HepG2 (cell line): Measurements from ENCODE around the gene TSPAN15. TPM values are rescaled to one million over a fixed set of nuclear protein-coding genes. Genes with fewer than 3 reads are reported as not detected.
A peak's percentile ranks its signal among the peaks of the same experiment; 100 is the strongest.

Experiments used
- ATF7 ChIP-seq, 2 experiments: fragments of 450-650 bp in 1 of 2; sonication (generic) in 1 of 2; formaldehyde crosslinking in 1 of 2; IDR thresholded peaks; 2 replicates each; pipeline versions ENCODE4 v1.4.0 to v1.6.1; 2016 to 2020; ENCODE audit warnings: antibody characterized with exemption in 1 of 2, mild to moderate bottlenecking in 1 of 2, missing genetic modification reagents in 1 of 2
- BATF2 ChIP-seq: sonication (generic); formaldehyde crosslinking; IDR thresholded peaks from 2 replicates; pipeline ENCODE4 v1.8.0; 2022; ENCODE audit warnings: mild to moderate bottlenecking, missing genetic modification reagents, moderate library complexity
- CHD2 ChIP-seq: IDR thresholded peaks from 2 replicates; pipeline ENCODE4 v1.6.1; 2011; ENCODE audit warnings: low read depth, low read length, improper control_type of control experiment
- GTF3A ChIP-seq: sonication (generic); formaldehyde crosslinking; conservative IDR thresholded peaks from 2 replicates; pipeline ENCODE4 v1.4.0; 2020; ENCODE audit warnings: mild to moderate bottlenecking, missing genetic modification reagents
- HIVEP1 ChIP-seq: sonication (generic); formaldehyde crosslinking; IDR thresholded peaks from 2 replicates; pipeline ENCODE4 v1.4.0; 2020; ENCODE audit warnings: mild to moderate bottlenecking, missing genetic modification reagents
- PRMT3 ChIP-seq: sonication (generic); formaldehyde crosslinking; IDR thresholded peaks from 2 replicates; pipeline ENCODE4 v1.8.1; 2022; ENCODE audit warnings: low read depth, mild to moderate bottlenecking, moderate library complexity, missing genetic modification reagents, borderline replicate concordance
- RFXAP ChIP-seq: sonication (generic); formaldehyde crosslinking; IDR thresholded peaks from 2 replicates; pipeline ENCODE4 v1.4.0; 2020; ENCODE audit warnings: missing genetic modification reagents, borderline replicate concordance
- SOX13 ChIP-seq, 3 experiments: fragments of 450-650 bp in 1 of 3; sonication (generic) in 1 of 3; formaldehyde crosslinking in 1 of 3; IDR thresholded peaks in 2 of 3; conservative IDR thresholded peaks in 1 of 3; 2 replicates each; pipeline versions ENCODE4 v1.5.0 to v1.6.1; 2016 to 2020; ENCODE audit warnings: antibody characterized with exemption in 1 of 3, mild to moderate bottlenecking in 1 of 3, missing compliant biosample characterization in 1 of 3, missing genetic modification reagents in 1 of 3, moderate library complexity in 1 of 3
- SRY ChIP-seq: sonication (generic); formaldehyde crosslinking; IDR thresholded peaks from 2 replicates; pipeline ENCODE4 v1.8.0; 2022; ENCODE audit warnings: mild to moderate bottlenecking, missing genetic modification reagents
- TCF7L2 ChIP-seq: IDR thresholded peaks from 2 replicates; pipeline ENCODE4 v1.6.1; 2011; ENCODE audit warnings: mild to moderate bottlenecking, low read depth, low read length, moderate library complexity
- TRIM24 ChIP-seq: sonication (generic); formaldehyde crosslinking; IDR thresholded peaks from 2 replicates; pipeline ENCODE4 v1.8.0; 2022; ENCODE audit warnings: mild to moderate bottlenecking, missing genetic modification reagents
- ZNF337 ChIP-seq: sonication (generic); formaldehyde crosslinking; IDR thresholded peaks from 2 replicates; pipeline ENCODE4 v1.5.1; 2020; ENCODE audit warnings: missing genetic modification reagents, low read depth, mild to moderate bottlenecking, borderline replicate concordance
- ZNF33A ChIP-seq: sonication (generic); formaldehyde crosslinking; IDR thresholded peaks from 2 replicates; pipeline ENCODE4 v1.5.1; 2020; ENCODE audit warnings: missing genetic modification reagents, mild to moderate bottlenecking, moderate library complexity, borderline replicate concordance
- ZNF382 ChIP-seq: sonication (generic); formaldehyde crosslinking; IDR thresholded peaks from 2 replicates; pipeline ENCODE4 v1.5.0; 2020; ENCODE audit warnings: missing genetic modification reagents, mild to moderate bottlenecking, borderline replicate concordance
- ZNF513 ChIP-seq: sonication (generic); formaldehyde crosslinking; conservative IDR thresholded peaks from 2 replicates; pipeline ENCODE4 v1.5.0; 2020; ENCODE audit warnings: missing genetic modification reagents
- polyA plus RNA-seq, 8 experiments: library from polyadenylated mRNA; depleted of rRNA in 3 of 8; stranded (reverse) in 7 of 8; unstranded in 1 of 8; fragments of >200 nt; fragmentation: Illumina TruSeq in 4 of 8; extraction: Trizol in 4 of 8; gene quantifications; 2 replicates each; pipeline versions ENCODE4 v1.2.1 to v1.2.3, GENCODE V29; 2011 to 2016; ENCODE audit warnings: low read depth in 4 of 8, missing spikeins in 1 of 8, mixed read lengths in 1 of 8; ENCODE audit not compliant: insufficient read depth in 1 of 8
- total RNA-seq, 5 experiments: library from RNA; depleted of rRNA; stranded (reverse); fragments of >200 nt; fragmentation: Illumina TruSeq; extraction: Trizol; gene quantifications; 2 replicates each; pipeline ENCODE4 v1.2.3, GENCODE V29; 2016; ENCODE audit warnings: low read depth in 1 of 5
- TF ChIP-seq, protein P1 (sequence below): sonication (generic); formaldehyde crosslinking; IDR thresholded peaks from 2 replicates; pipeline ENCODE4 v1.4.0; 2020; ENCODE audit warnings: mild to moderate bottlenecking, low read depth, missing genetic modification reagents
- TF ChIP-seq, protein P2 (sequence below): sonication (generic); formaldehyde crosslinking; IDR thresholded peaks from 2 replicates; pipeline ENCODE4 v1.5.0; 2020; ENCODE audit warnings: missing genetic modification reagents

TSPAN15 gene
- total and polyA plus RNA-seq, 2 of the 13 experiments (the other 11 are each of a cell fraction or from before 2014, with no cell fraction given): 0.27 to 3.2 TPM

DNA sequence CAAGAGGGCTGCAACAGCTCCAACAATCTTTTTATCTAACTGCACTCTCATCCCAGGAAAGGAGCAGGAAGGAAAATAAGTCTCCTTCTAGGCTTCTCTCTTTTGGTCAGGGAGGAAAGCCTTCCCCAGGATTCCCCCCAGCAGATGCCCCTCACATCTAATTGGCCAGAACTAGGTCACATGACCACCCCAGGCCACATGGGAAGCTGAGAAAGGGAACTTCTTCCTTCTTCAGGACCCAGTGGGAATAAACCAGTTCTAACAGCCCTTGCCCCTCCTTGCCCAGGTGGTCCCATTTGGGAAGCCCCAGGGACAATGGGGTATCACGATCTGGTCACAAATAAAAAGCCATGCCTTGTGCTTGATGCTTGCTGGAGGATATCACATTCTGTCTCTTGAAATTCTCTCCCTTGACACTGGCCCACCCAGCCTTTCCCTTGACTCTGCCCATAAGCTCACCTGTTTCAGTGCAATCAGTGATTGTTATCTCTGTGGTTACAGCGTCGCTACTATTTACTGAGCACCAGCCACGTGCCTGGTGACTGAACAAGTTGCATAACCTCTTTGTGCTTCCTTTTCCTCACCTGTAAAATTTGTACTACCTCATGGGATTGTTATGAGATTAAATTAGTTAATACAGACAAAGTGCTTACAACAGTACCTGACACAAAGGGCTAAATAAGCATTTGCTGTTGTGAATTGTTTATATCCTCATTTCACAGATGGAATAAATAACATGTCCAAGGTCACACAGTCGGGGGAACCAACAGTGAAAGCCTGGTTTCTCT, 25.6 kb upstream of the TSPAN15 start (continued):
- TF ChIP-seq PRMT3 (CRISPR knock-in tag) (no peak), TRIM24 (peak; percentile 86; the same call in 1 of the 2 replicates), TCF7L2 (no peak), ZNF337 (CRISPR knock-in tag) (no peak), HIVEP1 (CRISPR knock-in tag) (no peak), ZNF33A (CRISPR knock-in tag) (no peak), RFXAP (CRISPR knock-in tag) (no peak), ZNF513 (no peak), ZNF382 (no peak), BATF2 (no peak), SOX13 (IDR thresholded peaks at IDR 0.05) (peak; percentile 91), SOX13 (CRISPR knock-in tag; conservative IDR thresholded peaks at IDR 0.05 in 1 of 2, IDR thresholded peaks at IDR 0.05 in 1 of 2) (peak in 1 of 2 experiments; percentile 96; a peak in 2 of 4 replicates), ATF7 (IDR thresholded peaks at IDR 0.05) (no peak), ATF7 (CRISPR knock-in tag; IDR thresholded peaks at IDR 0.05) (no peak; the same call in 1 of the 2 replicates), SRY (CRISPR knock-in tag) (no peak), CHD2 (no peak), GTF3A (no peak)
- TF ChIP-seq, protein P1, sequence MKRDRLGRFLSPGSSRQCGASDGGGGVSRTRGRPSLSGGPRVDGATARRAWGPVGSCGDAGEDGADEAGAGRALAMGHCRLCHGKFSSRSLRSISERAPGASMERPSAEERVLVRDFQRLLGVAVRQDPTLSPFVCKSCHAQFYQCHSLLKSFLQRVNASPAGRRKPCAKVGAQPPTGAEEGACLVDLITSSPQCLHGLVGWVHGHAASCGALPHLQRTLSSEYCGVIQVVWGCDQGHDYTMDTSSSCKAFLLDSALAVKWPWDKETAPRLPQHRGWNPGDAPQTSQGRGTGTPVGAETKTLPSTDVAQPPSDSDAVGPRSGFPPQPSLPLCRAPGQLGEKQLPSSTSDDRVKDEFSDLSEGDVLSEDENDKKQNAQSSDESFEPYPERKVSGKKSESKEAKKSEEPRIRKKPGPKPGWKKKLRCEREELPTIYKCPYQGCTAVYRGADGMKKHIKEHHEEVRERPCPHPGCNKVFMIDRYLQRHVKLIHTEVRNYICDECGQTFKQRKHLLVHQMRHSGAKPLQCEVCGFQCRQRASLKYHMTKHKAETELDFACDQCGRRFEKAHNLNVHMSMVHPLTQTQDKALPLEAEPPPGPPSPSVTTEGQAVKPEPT (CRISPR knock-in tag): no peak
- TF ChIP-seq, protein P2, sequence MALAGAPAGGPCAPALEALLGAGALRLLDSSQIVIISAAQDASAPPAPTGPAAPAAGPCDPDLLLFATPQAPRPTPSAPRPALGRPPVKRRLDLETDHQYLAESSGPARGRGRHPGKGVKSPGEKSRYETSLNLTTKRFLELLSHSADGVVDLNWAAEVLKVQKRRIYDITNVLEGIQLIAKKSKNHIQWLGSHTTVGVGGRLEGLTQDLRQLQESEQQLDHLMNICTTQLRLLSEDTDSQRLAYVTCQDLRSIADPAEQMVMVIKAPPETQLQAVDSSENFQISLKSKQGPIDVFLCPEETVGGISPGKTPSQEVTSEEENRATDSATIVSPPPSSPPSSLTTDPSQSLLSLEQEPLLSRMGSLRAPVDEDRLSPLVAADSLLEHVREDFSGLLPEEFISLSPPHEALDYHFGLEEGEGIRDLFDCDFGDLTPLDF: no peak
